Keratinocyte (primary cell): ENCODE data around the gene TSFM.

Source experiments
- EZH2 ChIP-seq: IDR thresholded peaks from one replicate; pipeline ENCODE4 v1.6.1; 2012; ENCODE audit warnings: inconsistent platforms, mild to moderate bottlenecking, low read length, moderate library complexity
- TF ChIP-seq, protein P1 (sequence below), 3 experiments: IDR thresholded peaks in 1 of 3; conservative IDR thresholded peaks in 1 of 3; optimal IDR thresholded peaks in 1 of 3; 2 replicates in 2 of 3; 3 replicates in 1 of 3; pipeline versions ENCODE3 to v1.5.1; 2011; ENCODE audit warnings: low read length in 3 of 3, mild to moderate bottlenecking in 3 of 3, moderate library complexity in 2 of 3, control low read depth in 1 of 3, inconsistent platforms in 1 of 3; ENCODE audit not compliant: insufficient read depth in 2 of 3; ENCODE audit errors: extremely low read depth in 1 of 3

DNA sequence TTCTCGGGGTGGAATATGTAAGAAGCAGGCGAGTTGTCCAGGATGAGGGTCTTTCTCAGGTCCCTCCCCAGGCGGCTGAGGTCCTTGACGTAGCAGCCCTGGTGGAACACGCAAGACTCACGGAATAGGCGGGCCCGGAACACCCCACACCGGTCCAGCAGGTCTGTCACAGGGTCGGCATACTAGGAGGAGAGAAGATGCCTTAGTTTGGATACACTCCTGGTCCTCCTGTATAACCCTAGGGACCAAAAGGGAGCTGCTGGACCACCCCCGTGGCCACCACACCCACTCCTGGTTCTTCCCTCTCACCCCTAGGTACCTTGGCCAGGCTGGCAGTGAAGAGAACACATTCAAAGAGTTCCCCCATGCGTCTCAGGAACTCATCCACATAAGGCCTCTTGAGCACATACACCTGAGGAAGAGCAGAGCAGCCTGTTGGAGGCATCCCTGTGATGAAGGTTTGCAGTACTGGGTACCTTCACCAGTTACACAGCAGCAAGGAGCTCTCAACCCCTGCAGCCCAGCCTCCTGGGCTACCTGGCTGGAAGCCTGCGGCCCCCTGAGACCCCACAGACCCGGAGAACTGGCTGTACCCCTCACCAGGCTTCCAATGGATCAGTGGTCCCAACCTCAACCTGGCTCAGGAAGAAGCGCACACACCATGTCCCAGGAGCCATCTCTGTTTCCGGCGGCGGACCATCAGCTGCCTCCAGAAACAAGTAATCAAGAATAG is 41.5 kb downstream of the TSFM start:
- TF ChIP-seq, protein P1, sequence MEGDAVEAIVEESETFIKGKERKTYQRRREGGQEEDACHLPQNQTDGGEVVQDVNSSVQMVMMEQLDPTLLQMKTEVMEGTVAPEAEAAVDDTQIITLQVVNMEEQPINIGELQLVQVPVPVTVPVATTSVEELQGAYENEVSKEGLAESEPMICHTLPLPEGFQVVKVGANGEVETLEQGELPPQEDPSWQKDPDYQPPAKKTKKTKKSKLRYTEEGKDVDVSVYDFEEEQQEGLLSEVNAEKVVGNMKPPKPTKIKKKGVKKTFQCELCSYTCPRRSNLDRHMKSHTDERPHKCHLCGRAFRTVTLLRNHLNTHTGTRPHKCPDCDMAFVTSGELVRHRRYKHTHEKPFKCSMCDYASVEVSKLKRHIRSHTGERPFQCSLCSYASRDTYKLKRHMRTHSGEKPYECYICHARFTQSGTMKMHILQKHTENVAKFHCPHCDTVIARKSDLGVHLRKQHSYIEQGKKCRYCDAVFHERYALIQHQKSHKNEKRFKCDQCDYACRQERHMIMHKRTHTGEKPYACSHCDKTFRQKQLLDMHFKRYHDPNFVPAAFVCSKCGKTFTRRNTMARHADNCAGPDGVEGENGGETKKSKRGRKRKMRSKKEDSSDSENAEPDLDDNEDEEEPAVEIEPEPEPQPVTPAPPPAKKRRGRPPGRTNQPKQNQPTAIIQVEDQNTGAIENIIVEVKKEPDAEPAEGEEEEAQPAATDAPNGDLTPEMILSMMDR (optimal IDR thresholded peaks at IDR 0.05 in 1 of 3, IDR thresholded peaks at IDR 0.05 in 1 of 3, conservative IDR thresholded peaks at IDR 0.05 in 1 of 3; ENCODE audit: extremely low read depth in 1 of 3, insufficient read depth in 2 of 3, low read length in 3 of 3): no peak
- TF ChIP-seq EZH2: no peak
